T-helper 1 cell (primary cell): ENCODE results near the gene GRID2.
"Not testable (repeated sequence)": the region's sequence is repeated elsewhere in the genome, so short reads cannot be mapped to it uniquely, and the experiment has no call there.

ENCODE experiments used
- DNase-seq, 5 donors: peaks; one replicate each; pipeline ENCODE4 v3.0.0-alpha.2; 2012 to 2020

The GRID2 gene

DNA sequence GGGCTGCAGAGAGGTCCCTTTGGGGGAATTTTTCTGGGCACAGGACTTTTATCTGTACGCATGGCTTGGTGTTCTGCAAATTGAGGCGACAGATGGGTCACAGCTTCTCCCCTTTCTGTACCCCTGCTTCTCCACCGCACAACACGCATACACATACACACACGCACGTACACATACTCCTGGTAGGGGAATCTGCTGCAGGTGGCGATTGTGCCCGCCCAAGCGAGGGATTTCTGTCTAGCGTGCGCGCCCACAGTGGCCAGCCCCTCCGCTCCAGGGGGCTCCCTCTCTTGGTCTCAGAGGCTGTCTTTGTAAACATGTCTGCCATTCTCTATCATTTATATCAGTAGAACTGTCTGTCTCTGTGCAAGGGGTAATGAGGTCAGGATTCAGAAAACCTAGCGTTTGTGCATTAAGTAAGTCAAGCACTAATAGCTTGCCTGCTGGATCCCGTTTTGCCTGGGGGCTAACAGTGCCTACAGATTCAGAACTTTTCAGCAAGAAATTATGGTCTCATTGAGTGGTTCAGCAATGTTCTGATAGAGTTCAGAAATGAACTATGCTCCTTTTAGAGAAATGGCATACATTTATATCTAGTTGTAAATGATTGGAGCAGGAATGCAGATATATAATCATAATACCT, 2.2 kb downstream of the GRID2 start:
- DNase-seq: no peak

- no peak for DNase-seq
These were observed 3.4 kb downstream of the GRID2 start for GRCh38 chr4:92307181-92307580.

DNA sequence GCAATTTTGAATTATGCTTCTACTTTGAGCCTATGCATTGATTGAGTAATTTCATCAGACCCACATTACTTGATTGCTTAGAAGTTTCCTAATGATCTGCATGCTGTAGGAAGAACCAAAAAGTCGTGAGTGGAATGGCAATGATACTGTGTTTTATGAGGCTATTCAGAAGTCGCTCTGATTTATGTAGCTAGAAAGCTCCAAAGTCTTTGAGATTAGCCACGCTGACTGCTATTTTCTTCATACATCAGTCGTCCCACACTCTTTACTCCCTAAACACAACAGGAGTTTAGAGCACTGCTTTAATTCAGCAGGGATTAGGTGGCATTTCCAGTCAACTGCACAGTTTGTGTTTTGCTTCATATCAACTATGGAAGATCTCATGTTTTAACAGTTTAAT, 4.1 kb downstream of the GRID2 start:
- no peak for DNase-seq

DNA sequence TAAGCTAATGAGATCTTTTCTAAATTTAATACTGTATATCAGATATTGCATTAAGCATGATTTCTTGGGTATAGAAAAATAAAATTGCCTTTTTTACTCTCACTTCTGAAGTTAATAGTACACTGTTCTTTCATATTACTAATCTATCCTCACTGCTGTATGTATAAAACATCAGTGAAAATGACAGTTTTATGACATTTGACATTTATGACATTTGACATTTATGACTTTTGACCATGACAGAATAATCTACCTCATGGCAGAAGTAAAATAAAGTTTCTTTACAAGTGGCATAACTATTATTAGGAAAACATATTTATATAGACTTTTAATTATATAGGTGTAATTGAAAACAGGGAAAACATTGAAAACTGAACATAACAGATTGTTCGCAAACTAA, 13.3 kb downstream of the GRID2 start:
- DNase-seq: no peak

- no peak for DNase-seq
These were observed 24.3 kb downstream of the GRID2 start for GRCh38 chr4:92328095-92328494.

DNA sequence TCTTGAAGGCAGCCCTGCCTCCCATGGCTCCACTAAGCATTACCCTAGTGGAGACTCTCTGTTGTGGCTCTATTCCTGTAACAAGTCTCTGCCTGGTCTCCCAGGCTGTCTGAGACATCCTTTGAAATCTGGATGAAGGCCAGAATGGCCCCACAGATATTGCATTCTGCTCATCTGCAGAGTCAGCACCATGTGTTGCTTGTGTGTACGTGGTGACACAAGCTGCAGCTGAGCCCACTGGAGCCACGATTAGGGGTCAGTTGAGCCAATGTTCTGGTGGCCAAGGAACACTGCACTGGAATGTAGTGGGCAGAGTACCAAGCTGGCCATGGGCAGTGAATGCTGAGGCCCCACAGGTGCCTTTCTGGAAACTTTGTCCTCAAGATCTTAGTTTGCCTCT, 29.2 kb downstream of the GRID2 start:
- DNase-seq: no peak

- DNase-seq: no peak
These were observed 31.1 kb downstream of the GRID2 start for GRCh38 chr4:92334716-92335350.

GRCh38 chr4:92339676-92340075, 35.9 kb downstream of the GRID2 start:
- DNase-seq: no peak

GRCh38 chr4:92344216-92344615, 40.5 kb downstream of the GRID2 start:
- no peak for DNase-seq

DNA sequence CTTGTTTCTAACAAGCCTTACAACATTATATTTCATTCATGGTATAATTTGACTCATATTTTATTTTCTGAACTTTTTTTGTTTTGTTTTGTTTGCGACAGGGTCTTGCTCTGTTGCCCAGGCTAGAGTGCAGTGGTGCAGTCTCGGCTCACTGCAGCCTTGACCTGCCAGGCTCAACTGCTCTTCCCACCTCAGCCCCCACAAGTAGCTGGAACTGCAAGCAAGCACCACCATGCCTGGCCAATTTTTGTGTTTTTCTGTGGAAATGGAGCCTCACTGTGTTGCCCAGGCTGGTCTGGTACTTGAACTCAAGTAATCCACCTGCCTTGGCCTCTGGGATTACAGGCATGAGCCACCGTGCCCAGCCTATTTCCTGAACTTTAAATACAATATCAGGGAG, 42.5 kb downstream of the GRID2 start:
- DNase-seq: no peak

DNA sequence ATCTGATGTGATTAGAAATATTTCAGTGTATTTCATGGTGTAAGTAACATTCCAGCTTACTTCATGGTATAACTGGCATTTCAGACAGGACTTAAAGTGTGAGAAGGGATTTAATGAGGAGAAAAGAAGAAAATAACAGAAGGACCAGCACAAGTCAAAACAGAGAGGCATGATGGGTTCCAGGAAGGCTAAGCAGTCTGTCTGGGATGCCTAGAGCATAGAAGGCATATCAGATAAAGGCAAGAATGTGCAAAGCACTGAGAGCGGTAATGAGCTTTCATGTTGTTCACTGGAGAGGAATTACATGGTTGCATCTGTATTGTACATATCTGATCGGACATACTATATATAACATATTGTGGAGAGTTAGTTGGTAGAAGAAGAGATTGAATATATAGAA, 54.2 kb downstream of the GRID2 start:
- DNase-seq: no peak

- DNase-seq: no peak
These were observed 55.7 kb downstream of the GRID2 start for GRCh38 chr4:92359491-92359890.

DNA sequence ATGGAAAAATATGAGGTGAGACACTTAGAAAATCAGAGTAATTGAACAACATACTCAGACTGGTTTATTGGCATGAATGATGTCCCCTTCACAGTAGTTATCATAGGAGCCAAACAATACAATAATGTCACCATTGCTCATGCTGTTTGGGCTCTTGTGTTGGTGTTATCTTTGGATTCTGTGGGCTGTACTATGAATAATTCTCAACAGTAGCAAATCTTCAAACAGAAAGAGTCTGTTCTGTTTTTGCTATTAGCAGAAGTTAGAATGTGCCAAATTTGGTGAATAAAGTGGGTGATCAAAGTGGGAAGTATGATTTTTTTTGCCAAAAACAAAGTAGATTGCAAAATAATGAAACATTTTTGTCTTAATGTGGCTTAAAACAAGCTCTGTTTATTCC, 58.3 kb downstream of the GRID2 start:
- no peak for DNase-seq

GRCh38 chr4:92368653-92369052, 64.9 kb downstream of the GRID2 start:
- no peak for DNase-seq

GRCh38 chr4:92381616-92382015, 77.8 kb downstream of the GRID2 start:
- DNase-seq: no peak

GRCh38 chr4:92382128-92382527, 78.4 kb downstream of the GRID2 start:
- no peak for DNase-seq

DNA sequence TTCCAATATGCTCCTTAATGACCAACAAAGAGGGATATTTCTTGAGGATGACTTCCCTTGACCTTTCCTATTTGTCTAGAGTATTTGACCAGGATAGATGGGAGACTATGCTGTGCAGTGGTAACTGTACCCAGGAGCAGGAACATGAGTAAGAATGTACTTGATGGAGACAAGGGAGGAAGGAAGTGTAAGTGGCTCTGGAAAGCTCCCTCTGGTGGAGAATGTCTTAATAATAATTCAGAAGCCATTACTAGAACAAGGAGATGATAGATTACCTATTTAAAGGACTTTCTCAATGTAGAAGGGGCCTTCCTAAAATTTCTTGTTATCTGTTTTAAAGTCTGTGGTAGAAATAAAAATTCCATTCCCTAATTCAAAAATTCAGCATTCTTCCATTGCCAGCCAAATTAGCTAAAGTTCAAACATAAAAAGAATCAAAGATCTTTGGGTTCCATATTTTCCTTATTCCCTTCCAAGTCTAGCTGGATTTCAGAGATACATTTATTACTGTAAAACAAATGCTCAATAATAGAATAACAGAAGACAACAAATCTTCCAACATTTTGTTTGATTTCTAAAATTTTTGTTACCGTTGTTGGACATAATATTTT, 83.8 kb downstream of the GRID2 start:
- DNase-seq: no peak

- DNase-seq: no peak
These were observed 95.3 kb downstream of the GRID2 start for GRCh38 chr4:92399032-92399431.

DNA sequence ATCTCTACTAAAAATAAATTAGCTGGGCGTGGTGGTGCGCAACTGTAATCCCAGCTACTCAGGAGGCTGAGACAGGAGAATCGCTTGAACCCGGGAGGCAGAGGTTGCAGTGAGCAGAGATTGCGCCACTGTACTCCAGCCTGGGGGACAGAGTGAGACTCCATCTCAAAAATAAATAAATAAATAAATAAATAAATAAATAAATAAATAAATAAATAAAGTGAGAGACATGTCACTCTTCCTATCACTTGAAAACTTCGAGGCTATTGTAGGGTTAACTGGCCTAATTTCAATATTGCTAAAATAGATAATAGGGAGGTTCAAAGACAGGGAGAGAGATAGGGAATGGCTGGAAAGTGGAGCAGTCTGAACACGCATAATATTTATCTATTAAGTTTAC, 99.8 kb downstream of the GRID2 start:
- not testable (repeated sequence) for DNase-seq

DNA sequence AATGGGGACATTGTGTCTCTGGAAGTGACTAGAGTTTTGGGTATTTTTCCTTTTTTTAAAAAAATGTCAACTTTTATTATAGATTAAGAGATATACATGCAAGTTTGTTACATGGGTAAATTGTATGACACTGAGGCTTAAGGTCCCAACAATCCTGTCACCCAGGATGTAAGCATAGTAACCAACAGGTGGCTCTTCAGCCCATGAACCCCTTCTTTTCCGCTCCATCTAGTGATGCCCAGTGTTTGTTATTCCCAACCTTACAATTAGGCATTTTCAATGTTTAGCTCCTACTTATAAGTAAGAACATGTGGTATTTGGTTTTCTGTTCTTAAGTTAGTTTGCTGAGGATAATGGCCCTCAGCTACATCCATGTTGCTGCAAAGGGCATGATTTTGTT, 102.7 kb downstream of the GRID2 start:
- DNase-seq: no peak

DNA sequence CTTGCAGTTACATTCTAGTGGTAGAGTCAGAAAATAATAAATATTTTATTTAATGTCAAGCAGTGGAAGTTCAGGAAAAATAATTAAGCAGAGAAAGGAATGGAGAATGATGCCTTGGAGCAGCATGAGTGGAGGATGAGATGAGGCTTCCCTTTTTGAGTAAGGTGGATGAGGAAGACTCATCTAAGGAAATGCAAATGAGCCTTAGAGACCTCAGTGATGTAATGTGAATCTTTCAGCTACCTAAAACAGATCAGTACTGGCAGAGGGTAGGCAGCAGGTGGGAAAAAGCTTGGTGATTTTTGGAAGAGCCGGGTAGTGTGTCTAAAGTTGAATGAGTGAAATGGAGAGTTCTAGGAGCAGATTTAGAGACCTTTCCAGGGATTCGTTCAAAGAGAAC, 118.2 kb downstream of the GRID2 start:
- DNase-seq: no peak

GRCh38 chr4:92433272-92433758, 129.5 kb downstream of the GRID2 start:
- DNase-seq: no peak

DNA sequence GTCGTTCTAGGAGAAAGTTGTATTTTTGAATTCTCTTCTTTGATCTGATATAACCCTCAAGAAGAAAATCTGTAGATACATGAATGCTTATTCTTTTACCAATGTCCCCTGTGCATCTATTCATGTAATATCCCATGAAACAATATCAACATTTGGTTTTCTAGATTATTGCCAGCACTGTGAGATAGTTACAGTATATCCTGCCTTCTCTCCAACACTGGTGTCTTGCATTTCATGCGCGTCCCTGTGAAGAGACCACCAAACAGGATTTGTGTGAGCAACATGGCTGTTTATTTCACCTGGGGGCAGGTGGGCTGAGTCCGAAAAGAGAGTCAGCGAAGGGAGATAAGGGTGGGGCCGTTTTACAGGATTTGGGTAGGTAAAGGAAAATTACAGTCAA, 135.0 kb downstream of the GRID2 start:
- DNase-seq: not testable (repeated sequence)

DNA sequence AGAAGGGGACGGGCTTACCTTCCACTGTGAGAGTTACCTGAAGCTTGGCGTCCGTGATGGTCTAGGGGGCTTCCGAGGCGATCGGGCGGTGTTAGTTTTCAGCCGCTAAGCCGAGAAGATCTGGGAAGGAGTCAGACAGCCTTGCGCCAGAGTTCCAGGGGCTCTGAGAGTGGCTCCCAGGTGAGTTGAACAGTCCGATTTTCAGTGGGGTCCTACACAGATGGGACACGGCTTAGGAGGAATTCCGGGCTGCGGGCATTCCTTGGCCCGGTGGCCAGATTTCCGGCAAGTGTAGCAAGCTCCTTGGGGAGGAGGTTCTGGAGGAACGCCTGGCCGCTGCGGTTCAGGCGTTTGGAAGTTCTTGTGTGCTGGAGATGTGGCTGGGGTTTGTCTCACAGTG, 138.4 kb downstream of the GRID2 start:
- not testable (repeated sequence) for DNase-seq
